GM23338 (cell line): Measurements from ENCODE around the gene NALF2.

Experiments used
- CTCF ChIP-seq, 2 experiments: fragments of 200-600 bp in 1 of 2; sonication (generic) in 1 of 2; conservative IDR thresholded peaks; 2 replicates each; pipeline versions ENCODE4 v1.5.1 to v1.6.1; 2016 to 2017; ENCODE audit warnings: antibody characterized with exemption in 2 of 2, low read depth in 2 of 2, mild to moderate bottlenecking in 2 of 2, moderate library complexity in 1 of 2
- POLR2AphosphoS5 ChIP-seq: IDR thresholded peaks from 2 replicates; pipeline ENCODE4 v1.6.1; 2016; ENCODE audit warnings: antibody characterized with exemption, low read depth
- REST ChIP-seq: IDR thresholded peaks from one replicate; pipeline ENCODE4 v1.6.1; 2018; ENCODE audit warnings: antibody characterized with exemption; ENCODE audit not compliant: unreplicated experiment

GRCh38 chrX:69531031-69531755, 27.1 kb downstream of the NALF2 start:
- TF ChIP-seq POLR2AphosphoS5 (no peak), REST (no peak), CTCF (conservative IDR thresholded peaks at IDR 0.05; ENCODE audit: low read depth in 2 of 2) (no peak)
